Esophagus muscularis mucosa (tissue), 4 donors: ENCODE data around the gene GRIK4. TPM values are rescaled to one million over a fixed set of nuclear protein-coding genes. Genes with fewer than 3 reads are reported as not detected.

Experiments used
- DNase-seq: peaks from one replicate; pipeline ENCODE4 v3.0.0-alpha.2; 2017; ENCODE audit errors: extremely low spot score
- H3K27ac ChIP-seq, 4 donors: fragments of 200-600 bp; sonication (generic); replicated peaks in 1 of 4; 1 replicate in 3 of 4; 2 replicates in 1 of 4; pipeline ENCODE4 v1.5.1; 2016 to 2019; ENCODE audit warnings: mild to moderate bottlenecking in 1 of 4
- H3K27me3 ChIP-seq, 4 donors: fragments of 200-600 bp; sonication (generic); one replicate each; pipeline versions ENCODE4 v1.5.1 to v1.6.0; 2016 to 2019
- H3K36me3 ChIP-seq, 4 donors: fragments of 200-600 bp; sonication (generic); one replicate each; pipeline ENCODE4 v1.5.1; 2016 to 2019
- H3K4me1 ChIP-seq, 4 donors: fragments of 200-600 bp; sonication (generic); one replicate each; pipeline ENCODE4 v1.5.1; 2016 to 2019
- H3K4me3 ChIP-seq, 4 donors: fragments of 200-600 bp; sonication (generic); 1 replicate in 2 of 4; 2 replicates in 2 of 4; pipeline ENCODE4 v1.5.1; 2016 to 2019; ENCODE audit warnings: mild to moderate bottlenecking in 4 of 4, moderate library complexity in 1 of 4
- H3K9me3 ChIP-seq, 4 donors: fragments of 200-600 bp; sonication (generic); 1 replicate in 3 of 4; 2 replicates in 1 of 4; pipeline ENCODE4 v1.5.1; 2016 to 2019
- EP300 ChIP-seq: sonication (generic); formaldehyde crosslinking; IDR thresholded peaks from one replicate; pipeline ENCODE4 v1.6.1; 2017; ENCODE audit warnings: antibody characterized with exemption
- POLR2A ChIP-seq: fragments of 450-650 bp; IDR thresholded peaks from one replicate; pipeline ENCODE4 v1.6.1; 2017; ENCODE audit warnings: antibody characterized with exemption, moderate library complexity, mild to moderate bottlenecking, low read depth
- POLR2AphosphoS5 ChIP-seq, 2 donors: sonication (generic); formaldehyde crosslinking; IDR thresholded peaks; one replicate each; pipeline ENCODE4 v1.6.1; 2017; ENCODE audit warnings: antibody characterized with exemption in 2 of 2
- WGBS: methylation state at CpG from one replicate; pipeline ENCODE4 v1.1.5; 2018; 5-methylcytosine and 5-hydroxymethylcytosine counted together
- intact Hi-C: fragments of 100-400 bp; cut with DNase I; formaldehyde crosslinking; loops from one replicate; pipeline ENCODE4 v1.15.1; 2023
- total RNA-seq, 4 donors: library from RNA; depleted of rRNA; stranded (reverse); fragments of >200 nt; gene quantifications; one replicate each; pipeline versions ENCODE4 v1.1.0 to v1.2.1, GENCODE V29; 2016
- TF ChIP-seq, protein P1 (sequence below), 3 experiments: fragments of 200-600 bp in 2 of 3; fragments of 450-650 bp in 1 of 3; sonication (generic) in 2 of 3; IDR thresholded peaks; one replicate each; pipeline ENCODE4 v1.5.1; 2017 to 2019; ENCODE audit warnings: antibody characterized with exemption in 3 of 3, mild to moderate bottlenecking in 2 of 3, moderate library complexity in 1 of 3

Gene GRIK4
- total RNA-seq, 4 donors from 2014 or later: 0.13 to 0.83 (median 0.43) TPM

DNA sequence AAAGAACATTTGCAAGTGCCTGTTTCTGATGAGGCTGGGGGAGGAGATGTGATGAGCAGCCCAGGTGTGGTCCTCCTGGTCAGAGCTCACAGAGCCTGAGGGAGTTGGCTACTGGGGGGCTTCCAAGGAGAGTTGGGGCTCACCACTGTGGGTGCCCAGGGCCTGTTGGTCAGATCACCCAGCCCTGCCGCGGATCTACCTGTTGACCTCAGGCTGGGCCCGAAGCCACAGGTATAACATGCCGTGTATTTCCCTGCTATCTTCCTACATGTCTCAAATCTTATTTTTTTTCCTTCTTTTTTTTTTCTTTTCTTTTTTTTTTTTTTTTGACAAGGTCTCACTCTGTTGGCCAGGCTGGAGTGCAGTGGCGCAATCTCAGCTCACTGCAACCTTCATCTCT, 312.7 kb downstream of the GRIK4 start:
- Histone ChIP-seq H3K4me3 (no peak overlapping the region), H3K27me3 (peaks cover 0 to 63% (median 0%) of the 10 kb centered on the region in 4 donors), H3K4me1 (no peaks in the 10 kb centered on the region), H3K27ac (no peak overlapping the region), H3K9me3 (no peaks in the 10 kb centered on the region), H3K36me3 (no peaks in the 10 kb centered on the region)
- no peak for DNase-seq
- intact Hi-C loops: no loop called here
- TF ChIP-seq POLR2A (no peak), EP300 (no peak), POLR2AphosphoS5 (IDR thresholded peaks at IDR 0.05) (no peak)
- TF ChIP-seq, protein P1, sequence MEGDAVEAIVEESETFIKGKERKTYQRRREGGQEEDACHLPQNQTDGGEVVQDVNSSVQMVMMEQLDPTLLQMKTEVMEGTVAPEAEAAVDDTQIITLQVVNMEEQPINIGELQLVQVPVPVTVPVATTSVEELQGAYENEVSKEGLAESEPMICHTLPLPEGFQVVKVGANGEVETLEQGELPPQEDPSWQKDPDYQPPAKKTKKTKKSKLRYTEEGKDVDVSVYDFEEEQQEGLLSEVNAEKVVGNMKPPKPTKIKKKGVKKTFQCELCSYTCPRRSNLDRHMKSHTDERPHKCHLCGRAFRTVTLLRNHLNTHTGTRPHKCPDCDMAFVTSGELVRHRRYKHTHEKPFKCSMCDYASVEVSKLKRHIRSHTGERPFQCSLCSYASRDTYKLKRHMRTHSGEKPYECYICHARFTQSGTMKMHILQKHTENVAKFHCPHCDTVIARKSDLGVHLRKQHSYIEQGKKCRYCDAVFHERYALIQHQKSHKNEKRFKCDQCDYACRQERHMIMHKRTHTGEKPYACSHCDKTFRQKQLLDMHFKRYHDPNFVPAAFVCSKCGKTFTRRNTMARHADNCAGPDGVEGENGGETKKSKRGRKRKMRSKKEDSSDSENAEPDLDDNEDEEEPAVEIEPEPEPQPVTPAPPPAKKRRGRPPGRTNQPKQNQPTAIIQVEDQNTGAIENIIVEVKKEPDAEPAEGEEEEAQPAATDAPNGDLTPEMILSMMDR (IDR thresholded peaks at IDR 0.05): no peak
- WGBS: 98% methylated on average over 5 of the region's 5 CpGs

DNA sequence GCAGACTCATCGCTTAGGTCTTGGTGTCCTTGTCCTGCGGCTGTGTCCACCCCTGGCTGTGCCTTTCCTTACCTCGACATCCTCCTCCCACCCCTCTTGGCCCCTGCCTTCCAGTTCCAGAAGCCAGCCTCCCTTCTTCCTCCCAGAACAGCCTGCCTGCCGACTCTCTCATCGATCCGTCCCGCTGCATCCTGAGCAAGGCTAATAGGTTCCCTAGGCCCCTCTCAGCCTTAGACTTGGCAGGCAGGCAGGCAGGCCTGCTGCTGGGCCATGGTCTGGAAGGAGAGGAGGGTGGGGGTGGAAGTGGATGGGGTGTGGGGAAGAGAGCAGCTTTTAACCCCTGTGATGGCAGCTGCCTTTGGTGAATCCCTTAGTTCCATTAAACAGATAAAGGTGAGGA, 315.6 kb downstream of the GRIK4 start:
- no peaks in the 10 kb centered on the region for H3K9me3 ChIP-seq
- WGBS: 56% methylated on average over 7 of the region's 7 CpGs
- no peaks in the 10 kb centered on the region for H3K4me1 ChIP-seq
- TF ChIP-seq POLR2AphosphoS5 (IDR thresholded peaks at IDR 0.05) (no peak), POLR2A (no peak), EP300 (no peak)
- TF ChIP-seq, protein P1 (IDR thresholded peaks at IDR 0.05): no peak
- no peaks in the 10 kb centered on the region for H3K36me3 ChIP-seq
- no peak overlapping the region for H3K4me3 ChIP-seq
- H3K27ac ChIP-seq: no peak overlapping the region
- DNase-seq: no peak
- H3K27me3 ChIP-seq: peaks cover 0 to 64% (median under 1%) of the 10 kb centered on the region in 4 donors
- intact Hi-C loops: no loop called here

DNA sequence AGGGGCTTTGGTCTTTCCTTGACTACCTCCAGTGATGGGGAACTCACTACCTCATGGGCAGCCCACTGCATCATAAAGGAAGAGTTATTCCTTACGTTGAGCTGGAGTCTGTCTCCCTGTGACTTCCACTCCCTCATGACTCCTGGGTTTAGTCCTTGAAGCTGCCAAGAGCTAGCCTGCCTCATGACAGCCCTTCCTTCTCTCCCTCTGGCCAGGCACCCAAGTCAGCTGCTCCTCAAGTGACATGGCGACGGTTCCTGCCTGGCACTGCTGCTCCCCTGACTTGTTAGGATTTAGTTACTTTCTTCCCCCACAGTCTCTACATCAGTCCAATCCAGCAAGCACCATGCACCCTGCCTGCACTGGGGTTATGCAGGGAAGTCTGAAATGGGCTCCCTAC, 316.3 kb downstream of the GRIK4 start:
- no peaks in the 10 kb centered on the region for H3K36me3 ChIP-seq
- no peak for TF ChIP-seq POLR2A
- TF ChIP-seq POLR2AphosphoS5 (IDR thresholded peaks at IDR 0.05): no peak
- no peak for TF ChIP-seq EP300
- TF ChIP-seq, protein P1 (IDR thresholded peaks at IDR 0.05): no peak
- H3K27ac ChIP-seq: no peak overlapping the region
- intact Hi-C loops: no loop called here
- no peak for DNase-seq
- H3K9me3 ChIP-seq: no peaks in the 10 kb centered on the region
- H3K4me3 ChIP-seq: no peak overlapping the region
- 81% methylated on average over 3 of the region's 3 CpGs for WGBS
- peaks cover 0 to 70% (median 2%) of the 10 kb centered on the region in 4 donors for H3K27me3 ChIP-seq
- no peaks in the 10 kb centered on the region for H3K4me1 ChIP-seq

DNA sequence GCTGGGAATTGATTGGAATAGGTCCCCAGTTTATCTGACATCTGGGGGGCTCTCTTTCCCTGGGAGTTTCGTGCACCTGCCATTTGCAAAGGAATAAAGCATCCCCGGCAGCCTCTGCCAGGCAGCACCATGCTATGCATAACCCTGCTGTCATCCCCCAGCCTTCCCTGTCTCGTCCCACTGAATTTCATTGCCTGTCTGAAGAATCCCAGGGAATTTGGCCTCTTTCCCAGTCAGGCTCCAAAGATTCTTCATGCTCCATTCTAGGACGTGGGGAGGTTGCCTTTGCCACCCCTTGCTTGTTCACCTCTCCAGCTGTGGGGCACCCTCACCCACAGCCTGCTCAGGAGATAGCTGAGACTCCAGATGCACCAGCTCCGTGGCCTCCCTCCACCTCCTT, 317.3 kb downstream of the GRIK4 start:
- intact Hi-C loops: no loop called here
- WGBS: 49% methylated on average over 5 of the region's 5 CpGs
- DNase-seq: no peak
- TF ChIP-seq POLR2AphosphoS5 (IDR thresholded peaks at IDR 0.05) (no peak), POLR2A (no peak), EP300 (no peak)
- TF ChIP-seq, protein P1 (IDR thresholded peaks at IDR 0.05): no peak
- H3K27ac ChIP-seq: no peak overlapping the region
- peaks cover 0 to 63% (median 2%) of the 10 kb centered on the region in 4 donors for H3K27me3 ChIP-seq
- no peak overlapping the region for H3K4me3 ChIP-seq
- H3K9me3 ChIP-seq: no peaks in the 10 kb centered on the region
- H3K36me3 ChIP-seq: no peaks in the 10 kb centered on the region
- no peaks in the 10 kb centered on the region for H3K4me1 ChIP-seq

DNA sequence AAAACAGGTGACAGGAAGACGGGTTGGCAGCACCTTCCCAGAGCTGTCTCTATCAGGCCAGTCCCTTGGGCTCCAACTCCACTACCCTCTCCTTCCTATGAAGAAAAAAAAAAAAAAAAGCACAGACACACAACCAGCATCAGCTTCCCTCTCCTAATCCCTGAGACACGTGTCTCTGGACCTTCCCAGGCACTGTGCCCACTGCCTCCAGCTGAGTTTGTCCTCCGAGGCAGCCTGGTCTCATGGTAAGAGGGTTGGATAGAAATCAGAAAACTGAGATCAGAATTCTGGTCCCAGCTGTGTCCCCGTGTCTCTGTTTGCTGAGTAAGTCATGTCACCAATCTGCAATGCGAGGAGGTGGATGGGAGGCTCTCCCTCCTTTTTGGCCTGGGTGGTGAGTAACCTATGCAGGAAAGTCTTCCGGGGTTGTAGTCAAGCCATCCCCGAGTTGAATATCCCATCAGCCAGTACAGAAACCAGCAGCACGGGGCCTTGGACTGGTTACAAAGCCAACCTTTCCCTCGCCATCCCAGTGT, 318.6 kb downstream of the GRIK4 start:
- Histone ChIP-seq H3K36me3 (no peaks in the 10 kb centered on the region), H3K4me1 (no peaks in the 10 kb centered on the region), H3K27me3 (peaks cover 0 to 69% (median 2%) of the 10 kb centered on the region in 4 donors), H3K9me3 (no peaks in the 10 kb centered on the region), H3K27ac (no peak overlapping the region), H3K4me3 (no peak overlapping the region)
- intact Hi-C loops: no loop called here
- no peak for DNase-seq
- 69% methylated on average over 9 of the region's 9 CpGs for WGBS
- TF ChIP-seq POLR2AphosphoS5 (IDR thresholded peaks at IDR 0.05) (no peak), POLR2A (no peak), EP300 (no peak)
- TF ChIP-seq, protein P1 (IDR thresholded peaks at IDR 0.05): no peak
